ENCODE measurements around the gene HELZ2. TPM values are rescaled to one million over a fixed set of nuclear protein-coding genes. Genes with fewer than 3 reads are reported as not detected.

HELZ2 gene
- total RNA-seq, 1 donor from 2014 or later, result 188 TPM

DNA sequence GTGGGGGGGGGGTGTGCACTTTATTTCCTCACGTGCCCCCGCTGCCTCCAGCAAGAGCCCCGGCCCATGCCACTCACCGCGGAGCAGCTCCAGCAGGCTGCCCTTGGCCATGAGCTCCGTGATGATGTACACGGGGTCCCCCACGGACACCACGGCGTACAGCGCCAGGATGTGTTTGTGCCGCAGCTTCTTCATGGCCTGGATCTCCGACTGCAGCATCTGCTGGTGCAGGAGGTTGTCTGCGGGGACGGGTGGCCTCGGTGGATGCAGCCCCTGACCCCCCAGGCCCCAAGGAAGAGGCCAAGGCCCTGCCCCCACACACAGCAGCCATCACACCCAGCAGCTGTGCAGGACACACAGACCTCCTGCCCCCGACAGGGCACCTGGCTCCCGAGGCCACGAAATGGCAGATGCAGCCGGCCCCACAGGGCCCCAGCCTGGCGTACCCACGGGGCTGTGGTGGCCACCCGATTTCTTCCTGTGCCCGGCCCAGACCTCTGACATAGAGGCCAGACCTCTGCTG lies 41.5 kb downstream of the HELZ2 start:
- FAIRE-seq (no peak), DNase-seq (ENCODE audit: low read depth) (no peak)
- Histone ChIP-seq H3K4me3 (ENCODE audit: insufficient read depth, low read depth, low read length) (no peak overlapping the region), H2AFZ (ENCODE audit: low read depth, low read length) (no peak overlapping the region), H3K4me2 (ENCODE audit: low read length) (no peak overlapping the region), H3K9me3 (ENCODE audit: insufficient read depth, low read depth, low read length) (no peaks in the 10 kb centered on the region), H3K79me2 (ENCODE audit: insufficient read depth, low read length) (no peaks in the 10 kb centered on the region), H3K9ac (ENCODE audit: low read length) (no peak overlapping the region), H3K27me3 (ENCODE audit: insufficient read depth, low read length) (no peaks in the 10 kb centered on the region), H3K4me1 (ENCODE audit: insufficient read depth, low read length) (peaks cover 3% of the 10 kb centered on the region), H3K36me3 (ENCODE audit: insufficient read depth, low read length) (no peaks in the 10 kb centered on the region), H3K27ac (ENCODE audit: low read depth, low read length) (no peak overlapping the region), H4K20me1 (ENCODE audit: insufficient read depth, low read length) (no peaks in the 10 kb centered on the region)
- no peaks in the 10 kb centered on the region for H3K4me1 Mint-ChIP-seq (ENCODE audit: low read depth, unreplicated experiment)
- TF ChIP-seq, protein P1, sequence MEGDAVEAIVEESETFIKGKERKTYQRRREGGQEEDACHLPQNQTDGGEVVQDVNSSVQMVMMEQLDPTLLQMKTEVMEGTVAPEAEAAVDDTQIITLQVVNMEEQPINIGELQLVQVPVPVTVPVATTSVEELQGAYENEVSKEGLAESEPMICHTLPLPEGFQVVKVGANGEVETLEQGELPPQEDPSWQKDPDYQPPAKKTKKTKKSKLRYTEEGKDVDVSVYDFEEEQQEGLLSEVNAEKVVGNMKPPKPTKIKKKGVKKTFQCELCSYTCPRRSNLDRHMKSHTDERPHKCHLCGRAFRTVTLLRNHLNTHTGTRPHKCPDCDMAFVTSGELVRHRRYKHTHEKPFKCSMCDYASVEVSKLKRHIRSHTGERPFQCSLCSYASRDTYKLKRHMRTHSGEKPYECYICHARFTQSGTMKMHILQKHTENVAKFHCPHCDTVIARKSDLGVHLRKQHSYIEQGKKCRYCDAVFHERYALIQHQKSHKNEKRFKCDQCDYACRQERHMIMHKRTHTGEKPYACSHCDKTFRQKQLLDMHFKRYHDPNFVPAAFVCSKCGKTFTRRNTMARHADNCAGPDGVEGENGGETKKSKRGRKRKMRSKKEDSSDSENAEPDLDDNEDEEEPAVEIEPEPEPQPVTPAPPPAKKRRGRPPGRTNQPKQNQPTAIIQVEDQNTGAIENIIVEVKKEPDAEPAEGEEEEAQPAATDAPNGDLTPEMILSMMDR (IDR thresholded peaks at IDR 0.05; ENCODE audit: insufficient read depth, low read depth, low read length), result no peak
- no peaks in the 10 kb centered on the region for H3K36me3 Mint-ChIP-seq (ENCODE audit: low read depth, unreplicated experiment)
- no peak overlapping the region for H3K27ac Mint-ChIP-seq (ENCODE audit: unreplicated experiment)
- no peaks in the 10 kb centered on the region for H3K27me3 Mint-ChIP-seq (ENCODE audit: low read depth, unreplicated experiment)
- H3K4me3 Mint-ChIP-seq (ENCODE audit: unreplicated experiment), result no peak overlapping the region
- no peaks in the 10 kb centered on the region for H3K9me3 Mint-ChIP-seq (ENCODE audit: unreplicated experiment)

DNA sequence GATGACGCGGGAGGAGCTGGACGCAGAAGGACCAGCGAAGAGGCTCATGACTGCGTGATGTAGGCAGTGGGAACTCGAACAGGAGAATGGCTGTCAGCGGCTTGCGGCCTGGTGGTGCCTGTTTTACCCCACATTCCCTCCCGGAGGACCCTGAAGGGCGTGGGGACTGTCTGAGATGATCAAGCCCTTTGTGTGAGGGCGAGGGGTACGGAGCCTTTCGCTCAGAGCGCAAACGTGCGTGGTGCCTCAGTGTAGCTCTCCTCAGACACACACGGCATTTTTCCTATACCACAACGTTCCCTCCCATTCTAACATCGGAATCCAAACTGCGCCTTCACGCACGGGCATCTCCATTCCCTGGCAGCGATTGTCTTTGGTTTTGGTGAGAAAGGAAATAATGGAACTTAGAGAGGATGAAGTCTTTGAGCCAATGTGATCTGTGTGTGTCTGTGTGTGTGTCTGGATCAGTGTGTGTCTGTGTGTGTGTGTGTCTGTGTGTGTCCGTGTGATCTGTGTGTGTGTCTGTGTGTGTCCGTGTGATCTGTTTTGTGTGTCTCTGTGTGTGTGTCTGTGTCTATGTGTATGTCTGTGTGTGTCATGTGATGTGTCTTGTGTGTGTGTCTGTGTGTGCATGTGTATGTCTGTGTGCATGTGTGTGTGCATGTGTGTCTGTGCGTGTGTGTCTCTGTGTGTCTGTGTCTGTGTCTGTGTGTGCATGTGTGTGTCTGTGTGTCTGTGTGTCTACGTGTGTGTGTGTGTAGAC lies 42.2 kb downstream of the HELZ2 start:
- no peaks in the 10 kb centered on the region for H3K27me3 ChIP-seq (ENCODE audit: insufficient read depth, low read length)
- no peaks in the 10 kb centered on the region for H3K9me3 Mint-ChIP-seq (ENCODE audit: unreplicated experiment)
- no peak overlapping the region for H3K9ac ChIP-seq (ENCODE audit: low read length)
- no peak overlapping the region for H3K27ac Mint-ChIP-seq (ENCODE audit: unreplicated experiment)
- no peak overlapping the region for H3K27ac ChIP-seq (ENCODE audit: low read depth, low read length)
- no peak overlapping the region for H2AFZ ChIP-seq (ENCODE audit: low read depth, low read length)
- H3K36me3 ChIP-seq (ENCODE audit: insufficient read depth, low read length), result no peaks in the 10 kb centered on the region
- no peak for FAIRE-seq
- H3K36me3 Mint-ChIP-seq (ENCODE audit: low read depth, unreplicated experiment), result no peaks in the 10 kb centered on the region
- no peak for DNase-seq (ENCODE audit: low read depth)
- no peak overlapping the region for H3K4me3 Mint-ChIP-seq (ENCODE audit: unreplicated experiment)
- H3K79me2 ChIP-seq (ENCODE audit: insufficient read depth, low read length), result no peaks in the 10 kb centered on the region
- H3K4me1 ChIP-seq (ENCODE audit: insufficient read depth, low read length), result peaks cover 3% of the 10 kb centered on the region
- no peaks in the 10 kb centered on the region for H3K4me1 Mint-ChIP-seq (ENCODE audit: low read depth, unreplicated experiment)
- no peaks in the 10 kb centered on the region for H3K27me3 Mint-ChIP-seq (ENCODE audit: low read depth, unreplicated experiment)
- peaks cover 3% of the 10 kb centered on the region for H4K20me1 ChIP-seq (ENCODE audit: insufficient read depth, low read length)
- no peak overlapping the region for H3K4me2 ChIP-seq (ENCODE audit: low read length)
- TF ChIP-seq EZH2 (IDR thresholded peaks at IDR 0.05; ENCODE audit: insufficient read depth, low read length), result no peak
- TF ChIP-seq, protein P1 (IDR thresholded peaks at IDR 0.05; ENCODE audit: insufficient read depth, low read depth, low read length), result no peak
- H3K9me3 ChIP-seq (ENCODE audit: insufficient read depth, low read depth, low read length), result no peaks in the 10 kb centered on the region
- H3K4me3 ChIP-seq (ENCODE audit: insufficient read depth, low read depth, low read length), result no peak overlapping the region

DNA sequence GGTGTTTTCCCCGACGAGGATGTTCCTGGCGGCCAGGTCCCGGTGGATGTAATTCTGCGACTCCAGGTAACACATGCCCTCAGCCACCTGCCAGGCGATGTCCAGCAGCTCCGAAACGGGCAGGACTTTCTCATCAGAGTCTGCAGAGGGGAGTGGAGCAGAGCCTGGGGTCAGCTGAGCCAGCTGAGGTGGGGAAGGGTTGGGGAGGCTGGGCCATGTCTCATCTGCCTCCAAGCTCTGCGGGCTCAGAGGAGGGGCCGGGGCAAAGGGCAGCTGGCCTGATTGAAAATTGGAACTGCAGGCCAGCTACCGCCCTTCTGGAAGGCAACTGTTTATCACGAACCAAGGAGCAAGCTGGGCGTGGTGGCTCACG lies 43.3 kb downstream of the HELZ2 start:
- no peak for DNase-seq (ENCODE audit: low read depth)
- H4K20me1 ChIP-seq (ENCODE audit: insufficient read depth, low read length), result peaks cover 8% of the 10 kb centered on the region
- no peaks in the 10 kb centered on the region for H3K4me1 Mint-ChIP-seq (ENCODE audit: low read depth, unreplicated experiment)
- no peak for FAIRE-seq
- H3K27ac ChIP-seq (ENCODE audit: low read depth, low read length), result no peak overlapping the region
- H3K27ac Mint-ChIP-seq (ENCODE audit: unreplicated experiment), result no peak overlapping the region
- no peaks in the 10 kb centered on the region for H3K9me3 ChIP-seq (ENCODE audit: insufficient read depth, low read depth, low read length)
- no peaks in the 10 kb centered on the region for H3K27me3 Mint-ChIP-seq (ENCODE audit: low read depth, unreplicated experiment)
- H3K9me3 Mint-ChIP-seq (ENCODE audit: unreplicated experiment), result no peaks in the 10 kb centered on the region
- no peaks in the 10 kb centered on the region for H3K27me3 ChIP-seq (ENCODE audit: insufficient read depth, low read length)
- H3K9ac ChIP-seq (ENCODE audit: low read length), result no peak overlapping the region
- TF ChIP-seq, protein P1 (IDR thresholded peaks at IDR 0.05; ENCODE audit: insufficient read depth, low read depth, low read length), result no peak
- TF ChIP-seq EZH2 (IDR thresholded peaks at IDR 0.05; ENCODE audit: insufficient read depth, low read length), result no peak
- no peak overlapping the region for H3K4me2 ChIP-seq (ENCODE audit: low read length)
- H3K36me3 ChIP-seq (ENCODE audit: insufficient read depth, low read length), result no peaks in the 10 kb centered on the region
- no peak overlapping the region for H3K4me3 Mint-ChIP-seq (ENCODE audit: unreplicated experiment)
- no peaks in the 10 kb centered on the region for H3K4me1 ChIP-seq (ENCODE audit: insufficient read depth, low read length)
- no peaks in the 10 kb centered on the region for H3K79me2 ChIP-seq (ENCODE audit: insufficient read depth, low read length)
- H2AFZ ChIP-seq (ENCODE audit: low read depth, low read length), result no peak overlapping the region
- no peaks in the 10 kb centered on the region for H3K36me3 Mint-ChIP-seq (ENCODE audit: low read depth, unreplicated experiment)
- no peak overlapping the region for H3K4me3 ChIP-seq (ENCODE audit: insufficient read depth, low read depth, low read length)
